ENCODE measurements around the gene KCNMA1.

DNA sequence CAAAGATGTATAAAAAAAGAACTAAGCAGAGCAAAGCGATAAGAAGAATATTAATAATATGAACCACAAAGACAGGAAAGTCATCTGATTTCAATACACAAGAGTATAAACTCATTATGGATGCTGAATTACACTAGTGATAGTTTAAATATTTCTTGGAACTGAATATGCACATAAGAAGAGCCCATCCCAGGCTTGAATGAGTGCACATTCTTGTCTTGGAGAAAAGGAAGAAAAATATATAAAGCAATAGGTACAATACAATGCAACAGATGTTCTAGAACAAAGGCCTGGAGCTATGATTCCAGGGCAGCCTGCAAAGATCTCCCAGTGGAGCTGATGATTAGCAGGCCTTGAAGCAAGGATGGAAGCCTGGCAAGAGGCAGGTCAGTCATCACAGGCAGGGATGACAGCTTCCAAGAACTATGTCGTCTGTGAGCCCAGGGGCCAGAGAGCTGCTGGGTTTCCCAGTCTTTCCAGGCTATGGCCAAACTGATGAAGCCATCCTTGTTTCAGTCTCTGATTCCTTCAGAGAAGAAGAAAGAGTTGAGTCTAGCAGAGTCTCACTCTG, 277.6 kb downstream of the KCNMA1 start:
- TF ChIP-seq TAF1 (IDR thresholded peaks at IDR 0.05; ENCODE audit: low read depth) (no peak), RAD21 (IDR thresholded peaks at IDR 0.05; ENCODE audit: low read depth) (no peak), CEBPB (IDR thresholded peaks at IDR 0.05) (no peak), EP300 (IDR thresholded peaks at IDR 0.05; ENCODE audit: borderline replicate concordance) (no peak), YY1 (IDR thresholded peaks at IDR 0.05; ENCODE audit: low read depth) (no peak), EGR1 (IDR thresholded peaks at IDR 0.05) (no peak), NFIC (IDR thresholded peaks at IDR 0.05) (no peak), CREB1 (IDR thresholded peaks at IDR 0.05; ENCODE audit: low read depth) (no peak), ZBTB7A (IDR thresholded peaks at IDR 0.05; ENCODE audit: low read depth) (no peak), TEAD4 (IDR thresholded peaks at IDR 0.05) (no peak)
- TF ChIP-seq, protein P1, sequence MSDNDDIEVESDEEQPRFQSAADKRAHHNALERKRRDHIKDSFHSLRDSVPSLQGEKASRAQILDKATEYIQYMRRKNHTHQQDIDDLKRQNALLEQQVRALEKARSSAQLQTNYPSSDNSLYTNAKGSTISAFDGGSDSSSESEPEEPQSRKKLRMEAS (IDR thresholded peaks at IDR 0.05), result no peak
- TF ChIP-seq, protein P2, sequence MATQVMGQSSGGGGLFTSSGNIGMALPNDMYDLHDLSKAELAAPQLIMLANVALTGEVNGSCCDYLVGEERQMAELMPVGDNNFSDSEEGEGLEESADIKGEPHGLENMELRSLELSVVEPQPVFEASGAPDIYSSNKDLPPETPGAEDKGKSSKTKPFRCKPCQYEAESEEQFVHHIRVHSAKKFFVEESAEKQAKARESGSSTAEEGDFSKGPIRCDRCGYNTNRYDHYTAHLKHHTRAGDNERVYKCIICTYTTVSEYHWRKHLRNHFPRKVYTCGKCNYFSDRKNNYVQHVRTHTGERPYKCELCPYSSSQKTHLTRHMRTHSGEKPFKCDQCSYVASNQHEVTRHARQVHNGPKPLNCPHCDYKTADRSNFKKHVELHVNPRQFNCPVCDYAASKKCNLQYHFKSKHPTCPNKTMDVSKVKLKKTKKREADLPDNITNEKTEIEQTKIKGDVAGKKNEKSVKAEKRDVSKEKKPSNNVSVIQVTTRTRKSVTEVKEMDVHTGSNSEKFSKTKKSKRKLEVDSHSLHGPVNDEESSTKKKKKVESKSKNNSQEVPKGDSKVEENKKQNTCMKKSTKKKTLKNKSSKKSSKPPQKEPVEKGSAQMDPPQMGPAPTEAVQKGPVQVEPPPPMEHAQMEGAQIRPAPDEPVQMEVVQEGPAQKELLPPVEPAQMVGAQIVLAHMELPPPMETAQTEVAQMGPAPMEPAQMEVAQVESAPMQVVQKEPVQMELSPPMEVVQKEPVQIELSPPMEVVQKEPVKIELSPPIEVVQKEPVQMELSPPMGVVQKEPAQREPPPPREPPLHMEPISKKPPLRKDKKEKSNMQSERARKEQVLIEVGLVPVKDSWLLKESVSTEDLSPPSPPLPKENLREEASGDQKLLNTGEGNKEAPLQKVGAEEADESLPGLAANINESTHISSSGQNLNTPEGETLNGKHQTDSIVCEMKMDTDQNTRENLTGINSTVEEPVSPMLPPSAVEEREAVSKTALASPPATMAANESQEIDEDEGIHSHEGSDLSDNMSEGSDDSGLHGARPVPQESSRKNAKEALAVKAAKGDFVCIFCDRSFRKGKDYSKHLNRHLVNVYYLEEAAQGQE (IDR thresholded peaks at IDR 0.05; ENCODE audit: low read depth), result no peak
- TF ChIP-seq, protein P3, sequence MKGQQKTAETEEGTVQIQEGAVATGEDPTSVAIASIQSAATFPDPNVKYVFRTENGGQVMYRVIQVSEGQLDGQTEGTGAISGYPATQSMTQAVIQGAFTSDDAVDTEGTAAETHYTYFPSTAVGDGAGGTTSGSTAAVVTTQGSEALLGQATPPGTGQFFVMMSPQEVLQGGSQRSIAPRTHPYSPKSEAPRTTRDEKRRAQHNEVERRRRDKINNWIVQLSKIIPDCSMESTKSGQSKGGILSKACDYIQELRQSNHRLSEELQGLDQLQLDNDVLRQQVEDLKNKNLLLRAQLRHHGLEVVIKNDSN (IDR thresholded peaks at IDR 0.05), result no peak

Measured in Ishikawa (cell line).